Esophagus muscularis mucosa (tissue), 4 donors: Measurements from ENCODE around the gene KRTDAP. TPM values are rescaled to one million over a fixed set of nuclear protein-coding genes. Genes with fewer than 3 reads are reported as not detected.
A peak's percentile ranks its signal among the peaks of the same experiment; 100 is the strongest.

Source experiments
- DNase-seq: peaks from one replicate; pipeline ENCODE4 v3.0.0-alpha.2; 2017; ENCODE audit errors: extremely low spot score
- H3K27ac ChIP-seq, 4 donors: fragments of 200-600 bp; sonication (generic); replicated peaks in 1 of 4; 1 replicate in 3 of 4; 2 replicates in 1 of 4; pipeline ENCODE4 v1.5.1; 2016 to 2019; ENCODE audit warnings: mild to moderate bottlenecking in 1 of 4
- H3K27me3 ChIP-seq, 4 donors: fragments of 200-600 bp; sonication (generic); one replicate each; pipeline versions ENCODE4 v1.5.1 to v1.6.0; 2016 to 2019
- H3K36me3 ChIP-seq, 4 donors: fragments of 200-600 bp; sonication (generic); one replicate each; pipeline ENCODE4 v1.5.1; 2016 to 2019
- H3K4me1 ChIP-seq, 4 donors: fragments of 200-600 bp; sonication (generic); one replicate each; pipeline ENCODE4 v1.5.1; 2016 to 2019
- H3K4me3 ChIP-seq, 4 donors: fragments of 200-600 bp; sonication (generic); 1 replicate in 2 of 4; 2 replicates in 2 of 4; pipeline ENCODE4 v1.5.1; 2016 to 2019; ENCODE audit warnings: mild to moderate bottlenecking in 4 of 4, moderate library complexity in 1 of 4
- H3K9me3 ChIP-seq, 4 donors: fragments of 200-600 bp; sonication (generic); 1 replicate in 3 of 4; 2 replicates in 1 of 4; pipeline ENCODE4 v1.5.1; 2016 to 2019
- EP300 ChIP-seq: sonication (generic); formaldehyde crosslinking; IDR thresholded peaks from one replicate; pipeline ENCODE4 v1.6.1; 2017; ENCODE audit warnings: antibody characterized with exemption
- POLR2A ChIP-seq: fragments of 450-650 bp; IDR thresholded peaks from one replicate; pipeline ENCODE4 v1.6.1; 2017; ENCODE audit warnings: antibody characterized with exemption, moderate library complexity, mild to moderate bottlenecking, low read depth
- POLR2AphosphoS5 ChIP-seq, 2 donors: sonication (generic); formaldehyde crosslinking; IDR thresholded peaks; one replicate each; pipeline ENCODE4 v1.6.1; 2017; ENCODE audit warnings: antibody characterized with exemption in 2 of 2
- WGBS: methylation state at CpG from one replicate; pipeline ENCODE4 v1.1.5; 2018; 5-methylcytosine and 5-hydroxymethylcytosine counted together
- intact Hi-C: fragments of 100-400 bp; cut with DNase I; formaldehyde crosslinking; loops from one replicate; pipeline ENCODE4 v1.15.1; 2023
- total RNA-seq, 4 donors: library from RNA; depleted of rRNA; stranded (reverse); fragments of >200 nt; gene quantifications; one replicate each; pipeline versions ENCODE4 v1.1.0 to v1.2.1, GENCODE V29; 2016
- TF ChIP-seq, protein P1 (sequence below), 3 experiments: fragments of 200-600 bp in 2 of 3; fragments of 450-650 bp in 1 of 3; sonication (generic) in 2 of 3; IDR thresholded peaks; one replicate each; pipeline ENCODE4 v1.5.1; 2017 to 2019; ENCODE audit warnings: antibody characterized with exemption in 3 of 3, mild to moderate bottlenecking in 2 of 3, moderate library complexity in 1 of 3

KRTDAP gene
- total RNA-seq, 4 donors from 2014 or later, result not detected

DNA sequence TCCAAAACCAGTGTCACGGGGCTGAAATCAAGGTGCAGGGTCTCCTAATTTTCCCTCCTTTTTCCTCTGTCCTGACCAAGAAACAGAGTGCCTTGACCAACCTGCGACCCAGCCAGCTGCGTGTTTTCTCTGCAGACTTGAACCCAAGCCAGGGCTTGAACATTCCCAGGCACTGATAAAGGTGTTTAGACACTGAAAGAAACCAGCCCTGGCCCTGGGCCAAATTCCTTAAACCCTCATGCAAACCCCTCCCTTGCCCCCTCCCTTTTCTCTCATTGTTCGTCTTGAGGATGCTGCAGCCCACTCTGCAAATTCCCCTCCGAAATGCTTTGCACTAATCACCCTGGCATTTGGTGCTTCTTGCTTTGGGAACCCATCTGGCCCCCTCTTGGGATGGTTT is 51.7 kb downstream of the KRTDAP start:
- no peak for DNase-seq
- H3K4me3 ChIP-seq, result no peak overlapping the region
- H3K36me3 ChIP-seq, result no peaks in the 10 kb centered on the region
- no peaks in the 10 kb centered on the region for H3K9me3 ChIP-seq
- intact Hi-C loops, result no loop called here
- whole genome bisulfite sequencing, result 58% methylated on average over 5 of the region's 5 CpGs
- TF ChIP-seq, protein P1, sequence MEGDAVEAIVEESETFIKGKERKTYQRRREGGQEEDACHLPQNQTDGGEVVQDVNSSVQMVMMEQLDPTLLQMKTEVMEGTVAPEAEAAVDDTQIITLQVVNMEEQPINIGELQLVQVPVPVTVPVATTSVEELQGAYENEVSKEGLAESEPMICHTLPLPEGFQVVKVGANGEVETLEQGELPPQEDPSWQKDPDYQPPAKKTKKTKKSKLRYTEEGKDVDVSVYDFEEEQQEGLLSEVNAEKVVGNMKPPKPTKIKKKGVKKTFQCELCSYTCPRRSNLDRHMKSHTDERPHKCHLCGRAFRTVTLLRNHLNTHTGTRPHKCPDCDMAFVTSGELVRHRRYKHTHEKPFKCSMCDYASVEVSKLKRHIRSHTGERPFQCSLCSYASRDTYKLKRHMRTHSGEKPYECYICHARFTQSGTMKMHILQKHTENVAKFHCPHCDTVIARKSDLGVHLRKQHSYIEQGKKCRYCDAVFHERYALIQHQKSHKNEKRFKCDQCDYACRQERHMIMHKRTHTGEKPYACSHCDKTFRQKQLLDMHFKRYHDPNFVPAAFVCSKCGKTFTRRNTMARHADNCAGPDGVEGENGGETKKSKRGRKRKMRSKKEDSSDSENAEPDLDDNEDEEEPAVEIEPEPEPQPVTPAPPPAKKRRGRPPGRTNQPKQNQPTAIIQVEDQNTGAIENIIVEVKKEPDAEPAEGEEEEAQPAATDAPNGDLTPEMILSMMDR (IDR thresholded peaks at IDR 0.05), result no peak
- TF ChIP-seq EP300, result no peak
- peaks cover 0 to 56% (median 5%) of the 10 kb centered on the region in 4 donors for H3K27me3 ChIP-seq
- H3K27ac ChIP-seq, result no peak overlapping the region
- H3K4me1 ChIP-seq, result peaks cover 18 to 30% (median 26%) of the 10 kb centered on the region in 4 donors

GRCh38 chr19:35438096-35438495 is 52.2 kb downstream of the KRTDAP start:
- H3K36me3 ChIP-seq, result no peaks in the 10 kb centered on the region
- no peak overlapping the region for H3K27ac ChIP-seq
- 61% methylated on average over 5 of the region's 5 CpGs for WGBS
- TF ChIP-seq POLR2AphosphoS5 (IDR thresholded peaks at IDR 0.05) (no peak), POLR2A (no peak)
- TF ChIP-seq, protein P1 (IDR thresholded peaks at IDR 0.05), result no peak
- H3K9me3 ChIP-seq, result no peaks in the 10 kb centered on the region
- H3K4me3 ChIP-seq, result no peak overlapping the region
- H3K27me3 ChIP-seq, result peaks cover 0 to 60% (median 5%) of the 10 kb centered on the region in 4 donors
- DNase-seq, result no peak
- H3K4me1 ChIP-seq, result peaks cover 18 to 30% (median 26%) of the 10 kb centered on the region in 4 donors
- intact Hi-C loops, result no loop called here

GRCh38 chr19:35437406-35437951 is 52.8 kb downstream of the KRTDAP start:
- no peak overlapping the region for H3K4me3 ChIP-seq
- H3K27ac ChIP-seq, result peak overlapping the region in 2 of 4 donors; percentile 31 to 60
- peaks cover 18 to 30% (median 26%) of the 10 kb centered on the region in 4 donors for H3K4me1 ChIP-seq
- peaks cover 0 to 65% (median 5%) of the 10 kb centered on the region in 4 donors for H3K27me3 ChIP-seq
- TF ChIP-seq POLR2A (no peak), EP300 (no peak), POLR2AphosphoS5 (IDR thresholded peaks at IDR 0.05) (no peak)
- TF ChIP-seq, protein P1 (IDR thresholded peaks at IDR 0.05), result no peak
- DNase-seq, result no peak
- no peaks in the 10 kb centered on the region for H3K36me3 ChIP-seq
- no peaks in the 10 kb centered on the region for H3K9me3 ChIP-seq
- WGBS, result 86% methylated on average over 15 of the region's 15 CpGs
- intact Hi-C loops, result no loop called here

Other genes with a start within 250 kb of the KRTDAP start
- gene LSR, start 241.5 kb downstream of the KRTDAP start, total RNA-seq, result 10 to 100 TPM in 2 of 4 donors, 1 to 10 TPM in 2; 5.1 to 19.2 (median 10.8) TPM
- gene USF2, start 221.5 kb downstream of the KRTDAP start, total RNA-seq, result 100 to 1,000 TPM; 111 to 122 (median 116) TPM
- not detected for gene HAMP, start 207.9 kb downstream of the KRTDAP start, total RNA-seq
- gene MAG, start 198.3 kb downstream of the KRTDAP start, total RNA-seq, result 1 to 10 TPM in 2 of 4 donors, under 1 TPM in 1, not detected in 1; 0.65 to 2.4 (median 1.2) TPM
- 10 to 100 TPM in 1 of 4 donors, 1 to 10 TPM in 3; 2.3 to 12.5 (median 3.7) TPM for gene CD22, start 161.3 kb downstream of the KRTDAP start, total RNA-seq
- not detected for gene FFAR1, start 142.6 kb downstream of the KRTDAP start, total RNA-seq
- gene FFAR3, start 132.0 kb downstream of the KRTDAP start, total RNA-seq, result 1 to 10 TPM in 1 of 4 donors, under 1 TPM in 1, not detected in 2; 0.17 to 2.3 TPM
- under 1 TPM in 1 of 4 donors, not detected in 3; 0.17 TPM for gene GPR42, start 119.4 kb downstream of the KRTDAP start, total RNA-seq
- 1 to 10 TPM in 1 of 4 donors, not detected in 3; 1.7 TPM for gene FFAR2, start 42.2 kb downstream of the KRTDAP start, total RNA-seq
- 1 to 10 TPM; 1.7 to 5.5 (median 3.8) TPM for gene DMKN, start 23.2 kb upstream of the KRTDAP start, total RNA-seq
- not detected for gene SBSN, start 37.8 kb upstream of the KRTDAP start, total RNA-seq
- not detected for gene GAPDHS, start 43.0 kb upstream of the KRTDAP start, total RNA-seq
- gene TMEM147, start 55.2 kb upstream of the KRTDAP start, total RNA-seq, result 100 to 1,000 TPM in 2 of 4 donors, 10 to 100 TPM in 2; 47.3 to 109 (median 91.6) TPM
- gene ATP4A, start 73.2 kb upstream of the KRTDAP start, total RNA-seq, result not detected
- gene PMIS2, start 95.7 kb upstream of the KRTDAP start, total RNA-seq, result not detected
- gene HAUS5, start 122.3 kb upstream of the KRTDAP start, total RNA-seq, result 1 to 10 TPM; 3.7 to 4.7 (median 4.3) TPM
- gene RBM42, start 138.6 kb upstream of the KRTDAP start, total RNA-seq, result 100 to 1,000 TPM in 2 of 4 donors, 10 to 100 TPM in 2; 63.1 to 112 (median 95.2) TPM
- gene ETV2, start 151.3 kb upstream of the KRTDAP start, total RNA-seq, result 1 to 10 TPM in 1 of 4 donors, not detected in 3; 3.4 TPM
- gene COX6B1, start 157.9 kb upstream of the KRTDAP start, total RNA-seq, result 100 to 1,000 TPM; 205 to 508 (median 313) TPM
- not detected for gene UPK1A, start 176.1 kb upstream of the KRTDAP start, total RNA-seq
- gene ZBTB32, start 214.1 kb upstream of the KRTDAP start, total RNA-seq, result not detected
- gene KMT2B, start 227.5 kb upstream of the KRTDAP start, total RNA-seq, result 10 to 100 TPM; 22.0 to 30.6 (median 24.2) TPM